Colonic mucosa (tissue), 4 donors: ENCODE results near the gene SPC25. TPM values are rescaled to one million over a fixed set of nuclear protein-coding genes. Genes with fewer than 3 reads are reported as not detected.

Source experiments
- DNase-seq: peaks from one replicate; pipeline ENCODE4 v3.0.0-alpha.2; 2020
- H3K27ac ChIP-seq: fragments of 200-600 bp; one replicate; pipeline ENCODE4 v1.8.0; 2021
- H3K27me3 ChIP-seq: fragments of 200-600 bp; one replicate; pipeline ENCODE4 v1.8.0; 2021
- H3K36me3 ChIP-seq: fragments of 200-600 bp; one replicate; pipeline ENCODE4 v1.8.0; 2021
- H3K4me1 ChIP-seq: fragments of 200-600 bp; one replicate; pipeline ENCODE4 v1.8.0; 2021; ENCODE audit warnings: mild to moderate bottlenecking
- H3K4me3 ChIP-seq: fragments of 200-600 bp; one replicate; pipeline ENCODE4 v1.8.0; 2021
- H3K9ac ChIP-seq, 2 donors: one replicate each; pipeline ENCODE4 v1.7.0; 2013; ENCODE audit warnings: control low read depth in 2 of 2, low read depth in 2 of 2, low read length in 2 of 2
- H3K9me3 ChIP-seq: fragments of 200-600 bp; one replicate; pipeline ENCODE4 v1.8.0; 2021
- intact Hi-C: fragments of 100-400 bp; cut with DNase I; formaldehyde crosslinking; loops from one replicate; pipeline ENCODE4 v1.14.1; 2022
- total RNA-seq, 2 donors: library from RNA; stranded (reverse); fragmentation: NEBNext Ultra II Directional in 1 of 2; extraction: Animal tissue kit (Norgen Biotek cat#: 25700) in 1 of 2; gene quantifications; one replicate each; pipeline ENCODE4 v1.2.1, GENCODE V29; 2021
- TF ChIP-seq, protein P1 (sequence below): fragments of 200-600 bp; IDR thresholded peaks from one replicate; pipeline ENCODE4 v1.8.0; 2022; ENCODE audit warnings: antibody characterized with exemption, mild to moderate bottlenecking
- donor health status: healthy.
- donor health status: DM: no; HTN: no; CAD: no.
- donor health status: DM: no; HTN: no; CAD: no.

The SPC25 gene
- total RNA-seq, 2 donors from 2014 or later = 5.2 to 16.0 TPM

- peak overlapping the region in 1 of 2 donors; percentile 18 for H3K9ac ChIP-seq
- H3K27me3 ChIP-seq = no peaks in the 10 kb centered on the region
- H3K36me3 ChIP-seq = no peaks in the 10 kb centered on the region
- H3K9me3 ChIP-seq = no peaks in the 10 kb centered on the region
- H3K4me1 ChIP-seq = no peaks in the 10 kb centered on the region
- H3K4me3 ChIP-seq = no peak overlapping the region
- intact Hi-C loops = loop anchor here (5.0 kb wide), 1 partner anchor 79 kb away; no protein-coding TSS in a partner anchor
- DNase-seq = no peak
- H3K27ac ChIP-seq = no peak overlapping the region
- TF ChIP-seq, protein P1, sequence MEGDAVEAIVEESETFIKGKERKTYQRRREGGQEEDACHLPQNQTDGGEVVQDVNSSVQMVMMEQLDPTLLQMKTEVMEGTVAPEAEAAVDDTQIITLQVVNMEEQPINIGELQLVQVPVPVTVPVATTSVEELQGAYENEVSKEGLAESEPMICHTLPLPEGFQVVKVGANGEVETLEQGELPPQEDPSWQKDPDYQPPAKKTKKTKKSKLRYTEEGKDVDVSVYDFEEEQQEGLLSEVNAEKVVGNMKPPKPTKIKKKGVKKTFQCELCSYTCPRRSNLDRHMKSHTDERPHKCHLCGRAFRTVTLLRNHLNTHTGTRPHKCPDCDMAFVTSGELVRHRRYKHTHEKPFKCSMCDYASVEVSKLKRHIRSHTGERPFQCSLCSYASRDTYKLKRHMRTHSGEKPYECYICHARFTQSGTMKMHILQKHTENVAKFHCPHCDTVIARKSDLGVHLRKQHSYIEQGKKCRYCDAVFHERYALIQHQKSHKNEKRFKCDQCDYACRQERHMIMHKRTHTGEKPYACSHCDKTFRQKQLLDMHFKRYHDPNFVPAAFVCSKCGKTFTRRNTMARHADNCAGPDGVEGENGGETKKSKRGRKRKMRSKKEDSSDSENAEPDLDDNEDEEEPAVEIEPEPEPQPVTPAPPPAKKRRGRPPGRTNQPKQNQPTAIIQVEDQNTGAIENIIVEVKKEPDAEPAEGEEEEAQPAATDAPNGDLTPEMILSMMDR = no peak
Observed at GRCh38 chr2:168851674-168852320, 38.4 kb downstream of the SPC25 start.

DNA sequence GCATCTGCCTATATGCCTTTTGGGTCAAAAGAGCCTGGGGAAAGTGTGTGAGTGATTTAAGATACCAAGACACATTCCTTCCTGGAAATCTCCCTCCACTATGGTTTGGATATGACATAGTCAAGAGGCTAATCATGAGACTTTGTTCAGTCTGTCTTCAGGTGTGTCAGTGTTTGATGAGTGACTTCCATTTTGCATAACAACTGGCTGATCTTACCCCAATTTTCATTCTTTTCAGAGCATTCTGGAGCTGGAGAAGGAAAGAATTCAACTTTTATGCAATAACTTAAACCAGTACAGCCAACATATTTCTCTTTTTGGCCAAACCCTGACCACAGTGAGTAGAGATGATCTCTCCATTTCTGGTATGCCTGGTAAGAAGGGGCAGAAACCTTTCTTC is 39.4 kb downstream of the SPC25 start:
- no peaks in the 10 kb centered on the region for H3K9me3 ChIP-seq
- H3K36me3 ChIP-seq = no peaks in the 10 kb centered on the region
- no peak for DNase-seq
- intact Hi-C loops = loop anchor here (5.0 kb wide), 1 partner anchor 79 kb away; no protein-coding TSS in a partner anchor
- no peak overlapping the region for H3K4me3 ChIP-seq
- no peaks in the 10 kb centered on the region for H3K4me1 ChIP-seq
- H3K9ac ChIP-seq = no peak overlapping the region
- H3K27me3 ChIP-seq = no peaks in the 10 kb centered on the region
- H3K27ac ChIP-seq = no peak overlapping the region
- TF ChIP-seq, protein P1 = no peak

GRCh38 chr2:168849610-168850009 is 40.6 kb downstream of the SPC25 start:
- TF ChIP-seq, protein P1 = peak; percentile 32
- H3K36me3 ChIP-seq = no peaks in the 10 kb centered on the region

GRCh38 chr2:168848225-168848624 is 42.0 kb downstream of the SPC25 start:
- H3K27ac ChIP-seq = no peak overlapping the region
- H3K4me1 ChIP-seq = no peaks in the 10 kb centered on the region
- no peak overlapping the region for H3K9ac ChIP-seq
- DNase-seq = no peak
- H3K4me3 ChIP-seq = no peak overlapping the region
- H3K27me3 ChIP-seq = no peaks in the 10 kb centered on the region
- intact Hi-C loops = no loop called here
- TF ChIP-seq, protein P1 = no peak
- H3K36me3 ChIP-seq = no peaks in the 10 kb centered on the region
- H3K9me3 ChIP-seq = no peaks in the 10 kb centered on the region

More at GRCh38 chr2:168849610-168850009, 40.6 kb downstream of the SPC25 start:
- DNase-seq = peak; percentile 55
- H3K27ac ChIP-seq = no peak overlapping the region
- H3K4me3 ChIP-seq = no peak overlapping the region
- H3K4me1 ChIP-seq = no peaks in the 10 kb centered on the region
- H3K9ac ChIP-seq = no peak overlapping the region
- H3K9me3 ChIP-seq = no peaks in the 10 kb centered on the region
- H3K27me3 ChIP-seq = no peaks in the 10 kb centered on the region
- intact Hi-C loops = loop anchor here (5.0 kb wide), 1 partner anchor 77 kb away; no protein-coding TSS in a partner anchor

DNA sequence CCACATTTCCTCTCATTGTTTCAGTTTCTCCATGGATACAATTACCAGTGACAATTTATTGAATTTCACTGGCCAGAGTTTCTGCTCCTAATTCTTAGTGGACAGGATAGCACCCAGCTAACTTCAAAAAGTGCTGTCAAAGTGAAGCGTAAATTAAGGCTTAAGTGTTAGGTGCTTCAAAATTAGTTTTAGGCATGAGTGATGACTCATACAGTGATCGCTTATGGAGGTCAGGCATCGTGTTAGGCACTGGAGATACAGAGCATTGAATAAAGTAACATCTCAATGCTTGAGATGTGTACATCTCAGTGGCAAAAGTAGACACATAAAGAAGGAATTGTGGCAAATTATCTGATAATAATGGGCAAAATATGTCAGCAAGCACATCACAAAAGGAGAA is 47.0 kb downstream of the SPC25 start:
- Histone ChIP-seq H3K4me3 (no peak overlapping the region), H3K9me3 (no peaks in the 10 kb centered on the region), H3K27ac (no peak overlapping the region), H3K36me3 (no peaks in the 10 kb centered on the region), H3K9ac (no peak overlapping the region), H3K27me3 (no peaks in the 10 kb centered on the region), H3K4me1 (no peaks in the 10 kb centered on the region)
- intact Hi-C loops = no loop called here
- no peak for DNase-seq
- TF ChIP-seq, protein P1 = no peak
